Measurements from ENCODE around the gene PAWR. TPM values are rescaled to one million over a fixed set of nuclear protein-coding genes. Genes with fewer than 3 reads are reported as not detected.

PAWR gene
- total and polyA plus RNA-seq, 2 of the 13 experiments (the other 11 are each of a cell fraction or from before 2014, with no cell fraction given), result 29.1 to 36.1 TPM

- TF ChIP-seq ZFP91 (CRISPR knock-in tag; IDR thresholded peaks at IDR 0.05; ENCODE audit: borderline replicate concordance) (peak; percentile 33; the same call in 1 of the 2 replicates), BCLAF1 (IDR thresholded peaks at IDR 0.05) (no peak), ZNF546 (CRISPR knock-in tag; conservative IDR thresholded peaks at IDR 0.05) (no peak), HNRNPL (IDR thresholded peaks at IDR 0.05; ENCODE audit: low read depth, low read length) (no peak), STAG1 (CRISPR knock-in tag; IDR thresholded peaks at IDR 0.05) (0 out of 2 replicates have a peak, but pooled peaks have one; percentile 6), MNT (IDR thresholded peaks at IDR 0.05) (peak; percentile 52), ZBTB21 (CRISPR knock-in tag; IDR thresholded peaks at IDR 0.05) (no peak), FOXJ3 (CRISPR knock-in tag; IDR thresholded peaks at IDR 0.05; ENCODE audit: borderline replicate concordance) (0 out of 2 replicates have a peak, but pooled peaks have one; percentile 30), POLR2AphosphoS2 (IDR thresholded peaks at IDR 0.05; ENCODE audit: low read depth, low read length) (no peak), WIZ (CRISPR knock-in tag; IDR thresholded peaks at IDR 0.05) (no peak), RNF2 (conservative IDR thresholded peaks at IDR 0.05; ENCODE audit: low read depth) (no peak), ZNF232 (CRISPR knock-in tag; IDR thresholded peaks at IDR 0.05; ENCODE audit: borderline replicate concordance) (0 out of 2 replicates have a peak, but pooled peaks have one; percentile 38), ZNF780A (CRISPR knock-in tag; IDR thresholded peaks at IDR 0.05) (no peak), CC2D1A (CRISPR knock-in tag; IDR thresholded peaks at IDR 0.05) (no peak), MYC (CRISPR knock-in tag; IDR thresholded peaks at IDR 0.05; ENCODE audit: borderline replicate concordance) (peak; percentile 69; the same call in 1 of the 2 replicates), IRX3 (CRISPR knock-in tag; IDR thresholded peaks at IDR 0.05; ENCODE audit: borderline replicate concordance, low read depth) (no peak)
- TF ChIP-seq, protein P1, sequence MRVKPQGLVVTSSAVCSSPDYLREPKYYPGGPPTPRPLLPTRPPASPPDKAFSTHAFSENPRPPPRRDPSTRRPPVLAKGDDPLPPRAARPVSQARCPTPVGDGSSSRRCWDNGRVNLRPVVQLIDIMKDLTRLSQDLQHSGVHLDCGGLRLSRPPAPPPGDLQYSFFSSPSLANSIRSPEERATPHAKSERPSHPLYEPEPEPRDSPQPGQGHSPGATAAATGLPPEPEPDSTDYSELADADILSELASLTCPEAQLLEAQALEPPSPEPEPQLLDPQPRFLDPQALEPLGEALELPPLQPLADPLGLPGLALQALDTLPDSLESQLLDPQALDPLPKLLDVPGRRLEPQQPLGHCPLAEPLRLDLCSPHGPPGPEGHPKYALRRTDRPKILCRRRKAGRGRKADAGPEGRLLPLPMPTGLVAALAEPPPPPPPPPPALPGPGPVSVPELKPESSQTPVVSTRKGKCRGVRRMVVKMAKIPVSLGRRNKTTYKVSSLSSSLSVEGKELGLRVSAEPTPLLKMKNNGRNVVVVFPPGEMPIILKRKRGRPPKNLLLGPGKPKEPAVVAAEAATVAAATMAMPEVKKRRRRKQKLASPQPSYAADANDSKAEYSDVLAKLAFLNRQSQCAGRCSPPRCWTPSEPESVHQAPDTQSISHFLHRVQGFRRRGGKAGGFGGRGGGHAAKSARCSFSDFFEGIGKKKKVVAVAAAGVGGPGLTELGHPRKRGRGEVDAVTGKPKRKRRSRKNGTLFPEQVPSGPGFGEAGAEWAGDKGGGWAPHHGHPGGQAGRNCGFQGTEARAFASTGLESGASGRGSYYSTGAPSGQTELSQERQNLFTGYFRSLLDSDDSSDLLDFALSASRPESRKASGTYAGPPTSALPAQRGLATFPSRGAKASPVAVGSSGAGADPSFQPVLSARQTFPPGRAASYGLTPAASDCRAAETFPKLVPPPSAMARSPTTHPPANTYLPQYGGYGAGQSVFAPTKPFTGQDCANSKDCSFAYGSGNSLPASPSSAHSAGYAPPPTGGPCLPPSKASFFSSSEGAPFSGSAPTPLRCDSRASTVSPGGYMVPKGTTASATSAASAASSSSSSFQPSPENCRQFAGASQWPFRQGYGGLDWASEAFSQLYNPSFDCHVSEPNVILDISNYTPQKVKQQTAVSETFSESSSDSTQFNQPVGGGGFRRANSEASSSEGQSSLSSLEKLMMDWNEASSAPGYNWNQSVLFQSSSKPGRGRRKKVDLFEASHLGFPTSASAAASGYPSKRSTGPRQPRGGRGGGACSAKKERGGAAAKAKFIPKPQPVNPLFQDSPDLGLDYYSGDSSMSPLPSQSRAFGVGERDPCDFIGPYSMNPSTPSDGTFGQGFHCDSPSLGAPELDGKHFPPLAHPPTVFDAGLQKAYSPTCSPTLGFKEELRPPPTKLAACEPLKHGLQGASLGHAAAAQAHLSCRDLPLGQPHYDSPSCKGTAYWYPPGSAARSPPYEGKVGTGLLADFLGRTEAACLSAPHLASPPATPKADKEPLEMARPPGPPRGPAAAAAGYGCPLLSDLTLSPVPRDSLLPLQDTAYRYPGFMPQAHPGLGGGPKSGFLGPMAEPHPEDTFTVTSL (CRISPR knock-in tag; IDR thresholded peaks at IDR 0.05; ENCODE audit: borderline replicate concordance), result 0 out of 2 replicates have a peak, but pooled peaks have one; percentile 27
These were observed 1.2 kb downstream of the PAWR start (continued) for GRCh38 chr12:79689477-79690141.
